GM12878 (cell line): Measurements from ENCODE around the gene TBC1D25. TPM values are rescaled to one million over a fixed set of nuclear protein-coding genes. Genes with fewer than 3 reads are reported as not detected.

Experiments used
- CBX3 ChIP-seq: fragments of 200-600 bp; sonication (generic); IDR thresholded peaks from 2 replicates; pipeline ENCODE4 v1.6.1; 2016; ENCODE audit warnings: low read depth, borderline replicate concordance
- CREM ChIP-seq: IDR thresholded peaks from 2 replicates; pipeline ENCODE4 v1.6.1; 2014; ENCODE audit warnings: antibody characterized with exemption, low read depth
- ESRRA ChIP-seq: IDR thresholded peaks from 2 replicates; pipeline ENCODE4 v1.6.1; 2012; ENCODE audit warnings: mild to moderate bottlenecking, low read length, improper control_type of control experiment
- FOXK2 ChIP-seq: fragments of 450-650 bp; IDR thresholded peaks from 2 replicates; pipeline ENCODE4 v1.6.1; 2017; ENCODE audit warnings: mild to moderate bottlenecking, moderate library complexity
- HCFC1 ChIP-seq: fragments of 150-350 bp; IDR thresholded peaks from 2 replicates; pipeline ENCODE4 v1.6.1; 2014; ENCODE audit warnings: low read length
- IKZF2 ChIP-seq, 2 experiments: fragments of 450-650 bp; IDR thresholded peaks; 2 replicates each; pipeline ENCODE4 v1.6.1; 2017; ENCODE audit warnings: mild to moderate bottlenecking in 2 of 2, moderate library complexity in 2 of 2
- KDM1A ChIP-seq: fragments of 200-600 bp; sonication (generic); IDR thresholded peaks from 2 replicates; pipeline ENCODE4 v1.6.1; 2016; ENCODE audit warnings: borderline replicate concordance
- KLF5 ChIP-seq: fragments of 450-650 bp; IDR thresholded peaks from 2 replicates; pipeline ENCODE4 v1.6.1; 2014; ENCODE audit warnings: mild to moderate bottlenecking; ENCODE audit not compliant: partially characterized antibody
- LARP7 ChIP-seq: fragments of 450-650 bp; IDR thresholded peaks from 2 replicates; pipeline ENCODE4 v1.6.1; 2017; ENCODE audit warnings: mild to moderate bottlenecking
- MEF2A ChIP-seq: IDR thresholded peaks from 2 replicates; pipeline ENCODE4 v1.6.1; 2011; ENCODE audit warnings: low read depth, mild to moderate bottlenecking, low read length, moderate library complexity; ENCODE audit not compliant: insufficient read depth
- MYC ChIP-seq: IDR thresholded peaks from 2 replicates; pipeline ENCODE4 v1.6.1; 2011; ENCODE audit warnings: mild to moderate bottlenecking, low read length, moderate library complexity, inconsistent platforms; ENCODE audit not compliant: insufficient read depth, insufficient replicate concordance, insufficient read length, severe bottlenecking
- NFIC ChIP-seq: IDR thresholded peaks from 2 replicates; pipeline ENCODE4 v1.6.1; 2012; ENCODE audit warnings: low read depth, mild to moderate bottlenecking, inconsistent platforms, low read length, moderate library complexity
- NR2C2 ChIP-seq: IDR thresholded peaks from 2 replicates; pipeline ENCODE4 v1.6.1; 2011; ENCODE audit warnings: borderline replicate concordance, low read depth; ENCODE audit not compliant: control insufficient read depth, insufficient read length
- POLR2A ChIP-seq: IDR thresholded peaks from 2 replicates; pipeline ENCODE4 v1.6.1; 2011; ENCODE audit warnings: low read depth, mild to moderate bottlenecking, low read length
- RUNX3 ChIP-seq: IDR thresholded peaks from 2 replicates; pipeline ENCODE4 v1.6.1; 2012; ENCODE audit warnings: low read length, inconsistent platforms
- SMARCA5 ChIP-seq: fragments of 450-650 bp; IDR thresholded peaks from 2 replicates; pipeline ENCODE4 v1.6.1; 2017; ENCODE audit warnings: mild to moderate bottlenecking
- SMC3 ChIP-seq: IDR thresholded peaks from 2 replicates; pipeline ENCODE4 v1.6.1; 2011; ENCODE audit warnings: low read length, improper control_type of control experiment, borderline replicate concordance
- SRF ChIP-seq, 2 experiments: IDR thresholded peaks; 2 replicates each; pipeline ENCODE4 v1.6.1; 2011; ENCODE audit warnings: low read depth in 2 of 2, low read length in 2 of 2, mild to moderate bottlenecking in 1 of 2, moderate library complexity in 1 of 2
- STAT1 ChIP-seq: fragments of 450-650 bp; conservative IDR thresholded peaks from 2 replicates; pipeline ENCODE4 v1.6.1; 2014; ENCODE audit warnings: antibody characterized with exemption, mild to moderate bottlenecking
- SUZ12 ChIP-seq: fragments of 200-600 bp; sonication (generic); IDR thresholded peaks from one replicate; pipeline ENCODE4 v1.6.1; 2018; ENCODE audit warnings: antibody characterized with exemption, mild to moderate bottlenecking; ENCODE audit not compliant: unreplicated experiment
- ZSCAN29 ChIP-seq: fragments of 450-650 bp; IDR thresholded peaks from 2 replicates; pipeline ENCODE4 v1.6.1; 2017; ENCODE audit warnings: mild to moderate bottlenecking, moderate library complexity
- polyA plus RNA-seq, 11 experiments: library from polyadenylated mRNA; depleted of rRNA in 4 of 11; unstranded in 6 of 11; stranded (reverse) in 5 of 11; fragments of >200 nt; fragmentation: Nextera tagmentation in 4 of 11; fragmentation: Illumina TruSeq in 1 of 11; extraction: Ambion mirVana in 4 of 11; extraction: Trizol in 1 of 11; gene quantifications; 1 replicate in 1 of 11; 2 replicates in 10 of 11; pipeline versions ENCODE4 v1.2.1 to v1.2.3, GENCODE V29; 2011 to 2016; ENCODE audit warnings: inconsistent platforms in 2 of 11, missing spikeins in 2 of 11, low read depth in 1 of 11
- total RNA-seq, 4 experiments: library from RNA; depleted of rRNA in 3 of 4; stranded (reverse); fragments of >200 nt in 3 of 4; fragmentation: Illumina TruSeq in 1 of 4; extraction: Trizol in 1 of 4; gene quantifications; 2 replicates each; pipeline versions ENCODE4 v1.2.1 to v1.2.3, GENCODE V29; 2013 to 2021
- TF ChIP-seq, protein P1 (sequence below): IDR thresholded peaks from 2 replicates; pipeline ENCODE4 v1.6.1; 2011; ENCODE audit warnings: low read depth, mild to moderate bottlenecking, low read length, moderate library complexity, borderline replicate concordance; ENCODE audit errors: extremely low read depth
- TF ChIP-seq, protein P2 (sequence below): fragments of 450-650 bp; IDR thresholded peaks from 2 replicates; pipeline ENCODE4 v1.6.1; 2017; ENCODE audit warnings: borderline replicate concordance
- TF ChIP-seq, protein P3 (sequence below): IDR thresholded peaks from 2 replicates; pipeline ENCODE4 v1.6.1; 2011; ENCODE audit warnings: low read depth, low read length, improper control_type of control experiment, borderline replicate concordance
- TF ChIP-seq, protein P4 (sequence below): fragments of 450-650 bp; IDR thresholded peaks from 2 replicates; pipeline ENCODE4 v1.6.1; 2016; ENCODE audit warnings: mild to moderate bottlenecking

TBC1D25 gene
- total and polyA plus RNA-seq, 10 of the 15 experiments (the other 5 are each of a cell fraction or from before 2014, with no cell fraction given): 0.79 to 17.3 (median 10.0) TPM

DNA sequence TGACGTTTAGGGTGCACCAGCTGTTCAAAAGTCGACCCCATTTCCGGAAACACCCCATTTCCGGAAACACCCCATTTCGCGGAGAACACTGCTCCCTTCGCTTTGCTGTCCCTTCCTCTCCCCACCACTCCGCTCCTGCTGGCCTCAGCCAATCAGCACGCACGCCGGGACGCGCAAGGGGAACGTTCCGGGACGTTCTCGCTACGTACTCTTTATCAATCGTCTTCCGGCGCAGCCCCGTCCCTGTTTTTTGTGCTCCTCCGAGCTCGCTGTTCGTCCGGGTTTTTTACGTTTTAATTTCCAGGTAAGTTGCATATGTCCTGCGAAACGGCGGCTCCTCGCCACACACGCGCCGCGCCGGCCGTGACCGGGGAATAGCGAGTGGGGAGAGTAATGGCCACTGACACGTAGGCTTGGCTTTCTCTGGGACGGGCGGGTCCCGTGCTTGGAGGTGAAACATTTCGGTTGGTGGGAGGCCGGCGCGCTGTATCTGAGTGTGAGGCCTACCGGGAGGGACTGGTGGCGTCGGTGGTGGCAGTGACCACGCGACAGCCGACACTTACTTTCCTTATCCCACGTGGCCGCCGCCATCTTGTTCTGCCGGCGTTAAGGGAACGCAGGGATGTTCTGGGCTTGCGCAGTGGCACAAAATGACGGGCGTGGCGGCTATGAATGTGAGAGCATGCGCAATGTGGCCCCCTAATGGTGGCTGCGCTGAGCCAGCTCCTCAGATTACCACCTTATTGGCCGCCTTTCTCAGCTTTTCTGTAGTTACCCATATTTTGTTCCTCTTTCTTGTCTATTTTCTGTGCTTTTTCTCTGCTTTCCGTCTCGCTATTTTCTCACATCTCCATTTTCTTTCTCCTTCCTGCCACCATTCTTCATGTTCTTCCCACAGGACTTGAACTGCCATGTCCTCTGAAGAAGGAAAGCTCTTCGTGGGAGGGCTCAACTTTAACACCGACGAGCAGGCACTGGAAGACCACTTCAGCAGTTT is 35.1 kb downstream of the TBC1D25 start, which contains the start of gene RBM3 (continued):
- TF ChIP-seq IKZF2 (IDR thresholded peaks at IDR 0.05) (no peak), HCFC1 (peak; percentile 65), STAT1 (no peak), KDM1A (no peak), CBX3 (no peak), FOXK2 (peak; percentile 91), LARP7 (peak; percentile 47), CREM (no peak; the same call in 1 of the 2 replicates), NFIC (no peak), SRF (IDR thresholded peaks at IDR 0.05; ENCODE audit: low read depth in 2 of 2, low read length in 2 of 2) (peak in 1 of 2 experiments; percentile 47; a peak in 1 of 4 replicates), SMC3 (no peak), SUZ12 (no peak), MYC (peak; percentile 100), ZSCAN29 (no peak), NR2C2 (no peak), MEF2A (no peak), ESRRA (no peak), SMARCA5 (0 out of 2 replicates have a peak, but pooled peaks have one; percentile 47), POLR2A (peak; percentile 94), RUNX3 (no peak), KLF5 (no peak)
- TF ChIP-seq, protein P1, sequence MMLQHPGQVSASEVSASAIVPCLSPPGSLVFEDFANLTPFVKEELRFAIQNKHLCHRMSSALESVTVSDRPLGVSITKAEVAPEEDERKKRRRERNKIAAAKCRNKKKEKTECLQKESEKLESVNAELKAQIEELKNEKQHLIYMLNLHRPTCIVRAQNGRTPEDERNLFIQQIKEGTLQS: no peak
- TF ChIP-seq, protein P2, sequence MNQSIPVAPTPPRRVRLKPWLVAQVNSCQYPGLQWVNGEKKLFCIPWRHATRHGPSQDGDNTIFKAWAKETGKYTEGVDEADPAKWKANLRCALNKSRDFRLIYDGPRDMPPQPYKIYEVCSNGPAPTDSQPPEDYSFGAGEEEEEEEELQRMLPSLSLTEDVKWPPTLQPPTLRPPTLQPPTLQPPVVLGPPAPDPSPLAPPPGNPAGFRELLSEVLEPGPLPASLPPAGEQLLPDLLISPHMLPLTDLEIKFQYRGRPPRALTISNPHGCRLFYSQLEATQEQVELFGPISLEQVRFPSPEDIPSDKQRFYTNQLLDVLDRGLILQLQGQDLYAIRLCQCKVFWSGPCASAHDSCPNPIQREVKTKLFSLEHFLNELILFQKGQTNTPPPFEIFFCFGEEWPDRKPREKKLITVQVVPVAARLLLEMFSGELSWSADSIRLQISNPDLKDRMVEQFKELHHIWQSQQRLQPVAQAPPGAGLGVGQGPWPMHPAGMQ: no peak
- TF ChIP-seq, protein P3, sequence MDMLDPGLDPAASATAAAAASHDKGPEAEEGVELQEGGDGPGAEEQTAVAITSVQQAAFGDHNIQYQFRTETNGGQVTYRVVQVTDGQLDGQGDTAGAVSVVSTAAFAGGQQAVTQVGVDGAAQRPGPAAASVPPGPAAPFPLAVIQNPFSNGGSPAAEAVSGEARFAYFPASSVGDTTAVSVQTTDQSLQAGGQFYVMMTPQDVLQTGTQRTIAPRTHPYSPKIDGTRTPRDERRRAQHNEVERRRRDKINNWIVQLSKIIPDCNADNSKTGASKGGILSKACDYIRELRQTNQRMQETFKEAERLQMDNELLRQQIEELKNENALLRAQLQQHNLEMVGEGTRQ: peak; percentile 27; the same call in 1 of the 2 replicates
- TF ChIP-seq, protein P4, sequence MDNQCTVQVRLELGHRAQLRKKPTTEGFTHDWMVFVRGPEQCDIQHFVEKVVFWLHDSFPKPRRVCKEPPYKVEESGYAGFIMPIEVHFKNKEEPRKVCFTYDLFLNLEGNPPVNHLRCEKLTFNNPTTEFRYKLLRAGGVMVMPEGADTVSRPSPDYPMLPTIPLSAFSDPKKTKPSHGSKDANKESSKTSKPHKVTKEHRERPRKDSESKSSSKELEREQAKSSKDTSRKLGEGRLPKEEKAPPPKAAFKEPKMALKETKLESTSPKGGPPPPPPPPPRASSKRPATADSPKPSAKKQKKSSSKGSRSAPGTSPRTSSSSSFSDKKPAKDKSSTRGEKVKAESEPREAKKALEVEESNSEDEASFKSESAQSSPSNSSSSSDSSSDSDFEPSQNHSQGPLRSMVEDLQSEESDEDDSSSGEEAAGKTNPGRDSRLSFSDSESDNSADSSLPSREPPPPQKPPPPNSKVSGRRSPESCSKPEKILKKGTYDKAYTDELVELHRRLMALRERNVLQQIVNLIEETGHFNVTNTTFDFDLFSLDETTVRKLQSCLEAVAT: 0 out of 2 replicates have a peak, but pooled peaks have one; percentile 54
